ENCODE measurements around the gene GTF2E1.
A peak's percentile ranks its signal among the peaks of the same experiment; 100 is the strongest.
"Not testable (repeated sequence)": the region's sequence is repeated elsewhere in the genome, so short reads cannot be mapped to it uniquely, and the experiment has no call there.

Gene GTF2E1

GRCh38 chr3:120756061-120756460 is 13.5 kb downstream of the GTF2E1 start:
- DNase-seq: no peak

- DNase-seq: not testable (repeated sequence)
Observed at GRCh38 chr3:120758551-120758950, 16.0 kb downstream of the GTF2E1 start.

GRCh38 chr3:120762615-120763014 is 20.1 kb downstream of the GTF2E1 start:
- no peak for DNase-seq

- no peak for DNase-seq
Observed at GRCh38 chr3:120763601-120764000, 21.1 kb downstream of the GTF2E1 start.

GRCh38 chr3:120764206-120764605 is 21.7 kb downstream of the GTF2E1 start:
- no peak for DNase-seq

- no peak for DNase-seq
Observed at GRCh38 chr3:120765830-120766493, 23.4 kb downstream of the GTF2E1 start.

GRCh38 chr3:120766576-120766975 is 24.0 kb downstream of the GTF2E1 start:
- no peak for DNase-seq

- DNase-seq: no peak
Observed at GRCh38 chr3:120767106-120767505, 24.6 kb downstream of the GTF2E1 start.

GRCh38 chr3:120769436-120769835 is 26.9 kb downstream of the GTF2E1 start:
- no peak for DNase-seq

GRCh38 chr3:120770891-120771290 is 28.3 kb downstream of the GTF2E1 start:
- no peak for DNase-seq

GRCh38 chr3:120772081-120772480 is 29.5 kb downstream of the GTF2E1 start:
- DNase-seq: no peak

- no peak for DNase-seq
Observed at GRCh38 chr3:120773932-120774331, 31.4 kb downstream of the GTF2E1 start.

GRCh38 chr3:120775411-120775810 is 32.9 kb downstream of the GTF2E1 start:
- DNase-seq: no peak

- no peak for DNase-seq
Observed at GRCh38 chr3:120778776-120779175, 36.2 kb downstream of the GTF2E1 start.

GRCh38 chr3:120780977-120781376 is 38.4 kb downstream of the GTF2E1 start:
- DNase-seq: no peak

- not testable (repeated sequence) for DNase-seq
Observed at GRCh38 chr3:120785832-120786231, 43.3 kb downstream of the GTF2E1 start.

GRCh38 chr3:120791010-120791409 is 48.5 kb downstream of the GTF2E1 start:
- DNase-seq: no peak

GRCh38 chr3:120791913-120792312 is 49.4 kb downstream of the GTF2E1 start:
- DNase-seq: no peak

- DNase-seq: no peak
Observed at GRCh38 chr3:120793601-120794000, 51.1 kb downstream of the GTF2E1 start.

GRCh38 chr3:120795017-120795648 is 52.6 kb downstream of the GTF2E1 start:
- DNase-seq: peak; percentile 78 to 81

- DNase-seq: no peak
Observed at GRCh38 chr3:120795959-120796358, 53.4 kb downstream of the GTF2E1 start.

- no peak for DNase-seq
Observed at GRCh38 chr3:120796976-120797375, 54.4 kb downstream of the GTF2E1 start.

GRCh38 chr3:120797857-120798256 is 55.3 kb downstream of the GTF2E1 start:
- DNase-seq: no peak

GRCh38 chr3:120798346-120798745 is 55.8 kb downstream of the GTF2E1 start:
- DNase-seq: no peak

- DNase-seq: no peak
Observed at GRCh38 chr3:120800625-120801024, 58.1 kb downstream of the GTF2E1 start.

All from activated CD4-positive, alpha-beta T cell treated with anti-CD3 and anti-CD28 coated beads, Interleukin-2, amount 50 U/mL, for 4 hours (primary cell).